ENCODE results near the gene WDR1.

WDR1 gene

GRCh38 chr4:10122236-10122932, 5.8 kb upstream of the WDR1 start:
- TF ChIP-seq ARNTL (CRISPR knock-in tag; IDR thresholded peaks at IDR 0.05; ENCODE audit: borderline replicate concordance, low read depth) (no peak), ZFP3 (CRISPR knock-in tag; IDR thresholded peaks at IDR 0.05) (no peak), ESRRG (CRISPR knock-in tag; IDR thresholded peaks at IDR 0.05) (no peak), ZNF70 (CRISPR knock-in tag; IDR thresholded peaks at IDR 0.05) (no peak), ZC3H10 (CRISPR knock-in tag; IDR thresholded peaks at IDR 0.05) (no peak), ISL1 (CRISPR knock-in tag; IDR thresholded peaks at IDR 0.05) (no peak), ZFP30 (CRISPR knock-in tag; IDR thresholded peaks at IDR 0.05) (no peak), RARB (CRISPR knock-in tag; IDR thresholded peaks at IDR 0.05) (no peak), TCF4 (CRISPR knock-in tag; IDR thresholded peaks at IDR 0.05; ENCODE audit: borderline replicate concordance) (no peak), CSRNP3 (CRISPR knock-in tag; IDR thresholded peaks at IDR 0.05) (no peak), BACH2 (CRISPR knock-in tag; IDR thresholded peaks at IDR 0.05; ENCODE audit: borderline replicate concordance) (no peak), TSHZ2 (CRISPR knock-in tag; IDR thresholded peaks at IDR 0.05) (no peak), ZNF8 (CRISPR knock-in tag; IDR thresholded peaks at IDR 0.05) (no peak), OSR1 (CRISPR knock-in tag; IDR thresholded peaks at IDR 0.05) (no peak), CSDC2 (CRISPR knock-in tag; IDR thresholded peaks at IDR 0.05) (no peak), PATZ1 (CRISPR knock-in tag; IDR thresholded peaks at IDR 0.05; ENCODE audit: borderline replicate concordance) (no peak), TOX (CRISPR knock-in tag; IDR thresholded peaks at IDR 0.05; ENCODE audit: borderline replicate concordance) (no peak), POU6F1 (CRISPR knock-in tag; IDR thresholded peaks at IDR 0.05; ENCODE audit: borderline replicate concordance, low read depth) (no peak), CREB5 (CRISPR knock-in tag; IDR thresholded peaks at IDR 0.05; ENCODE audit: low read depth) (no peak), ZNF565 (CRISPR knock-in tag; conservative IDR thresholded peaks at IDR 0.05; ENCODE audit: low read depth) (no peak)
- no peak for ATAC-seq

GRCh38 chr4:10121568-10122208, 5.1 kb upstream of the WDR1 start:
- TF ChIP-seq ESRRG (CRISPR knock-in tag; IDR thresholded peaks at IDR 0.05): no peak
- no peak for TF ChIP-seq ZFP3 (CRISPR knock-in tag; IDR thresholded peaks at IDR 0.05)
- TF ChIP-seq BACH2 (CRISPR knock-in tag; IDR thresholded peaks at IDR 0.05; ENCODE audit: borderline replicate concordance): no peak
- no peak for TF ChIP-seq PATZ1 (CRISPR knock-in tag; IDR thresholded peaks at IDR 0.05; ENCODE audit: borderline replicate concordance)
- no peak for TF ChIP-seq GLIS3 (CRISPR knock-in tag; IDR thresholded peaks at IDR 0.05)
- TF ChIP-seq TCF4 (CRISPR knock-in tag; IDR thresholded peaks at IDR 0.05; ENCODE audit: borderline replicate concordance): no peak
- TF ChIP-seq TOX (CRISPR knock-in tag; IDR thresholded peaks at IDR 0.05; ENCODE audit: borderline replicate concordance): no peak
- no peak for TF ChIP-seq ZNF8 (CRISPR knock-in tag; IDR thresholded peaks at IDR 0.05)
- no peak for TF ChIP-seq SNAI2 (CRISPR knock-in tag; IDR thresholded peaks at IDR 0.05)
- ATAC-seq: no peak
